GM12878 (cell line): Measurements from ENCODE around the gene CETN1. TPM values are rescaled to one million over a fixed set of nuclear protein-coding genes. Genes with fewer than 3 reads are reported as not detected.

Source experiments
- ATAC-seq: fragments of 200-7000 bp; cut with Tn5 transposase; 3 replicates; pipeline ENCODE4 v1.9.1; 2020; ENCODE audit warnings: mild to moderate bottlenecking, moderate library complexity
- BruUV-seq: library from RNA; stranded (reverse); fragments of 400-500 nt; replicated peaks from 2 replicates; lab custom pipeline; 2021; lab: Mats Ljungman, UMichigan
- CTCF ChIA-PET: fragments of 300-600 bp; sonication (Branson Sonifier 250); formaldehyde crosslinking; extraction: SDS; loops from one replicate; lab custom pipeline; 2021; ENCODE audit warnings: inconsistent platforms; lab: Yijun Ruan, JAX
- POLR2A ChIA-PET: fragments of 350-600 bp; formaldehyde crosslinking; extraction: SDS; loops from one replicate; lab custom pipeline; 2021; ENCODE audit warnings: inconsistent platforms; lab: Charles Lee
- RAD21 ChIA-PET: fragments of 300-600 bp; sonication (Branson Sonifier 250); formaldehyde crosslinking; loops from one replicate; lab custom pipeline; 2023; ENCODE audit warnings: antibody characterized with exemption; ENCODE audit not compliant: unreplicated experiment; lab: Charles Lee
- SMC1A ChIA-PET: fragments of 300-600 bp; sonication (Branson Sonifier 250); formaldehyde crosslinking; loops from one replicate; lab custom pipeline; 2023; ENCODE audit not compliant: unreplicated experiment, uncharacterized antibody; lab: Charles Lee
- DNase-seq: peaks from one replicate; pipeline ENCODE4 v3.0.0-alpha.2; 2011; ENCODE audit warnings: low read depth, low spot score
- FAIRE-seq: peaks from 3 replicates; lab custom pipeline; 2011; peaks lifted over from hg19 to GRCh38; lab: Jason Lieb, UNC
- H2AFZ ChIP-seq: 2 replicates; pipeline ENCODE4 v1.6.0; 2011; ENCODE audit warnings: low read depth, low read length, control low read depth; ENCODE audit not compliant: control insufficient read depth
- H3K27ac ChIP-seq: 2 replicates; pipeline ENCODE4 v1.5.1; 2011; ENCODE audit warnings: control low read depth; ENCODE audit not compliant: control insufficient read depth, insufficient read depth
- H3K27me3 ChIP-seq, 2 experiments: replicated peaks in 1 of 2; 2 replicates each; pipeline versions ENCODE4 v1.6.0 to v1.6.1; 2011; ENCODE audit warnings: low read length in 1 of 2; ENCODE audit not compliant: control insufficient read depth in 2 of 2, insufficient read depth in 2 of 2
- H3K36me3 ChIP-seq, 2 experiments: 2 replicates each; pipeline ENCODE4 v1.5.1; 2011; ENCODE audit warnings: low read length in 1 of 2; ENCODE audit not compliant: control insufficient read depth in 2 of 2, insufficient read depth in 2 of 2
- H3K4me1 ChIP-seq: 2 replicates; pipeline ENCODE4 v1.6.1; 2011; ENCODE audit warnings: mild to moderate bottlenecking, low read length, moderate library complexity, mixed read lengths; ENCODE audit not compliant: control insufficient read depth, insufficient read depth
- H3K4me2 ChIP-seq: 2 replicates; pipeline ENCODE4 v1.6.0; 2011; ENCODE audit warnings: control low read depth; ENCODE audit not compliant: control insufficient read depth, insufficient read depth
- H3K4me3 ChIP-seq: fragments of 200-600 bp; sonication (generic); 2 replicates; pipeline ENCODE4 v1.5.1; 2016
- H3K79me2 ChIP-seq: 2 replicates; pipeline ENCODE4 v1.6.0; 2011; ENCODE audit warnings: low read length; ENCODE audit not compliant: control insufficient read depth, insufficient read depth
- H3K9ac ChIP-seq: 2 replicates; pipeline ENCODE4 v1.8.0; 2011; ENCODE audit warnings: low read length, control low read depth, mixed read lengths; ENCODE audit not compliant: control insufficient read depth, insufficient read depth
- H3K9me3 ChIP-seq: replicated peaks from 3 replicates; pipeline ENCODE4 v1.5.1; 2011; ENCODE audit warnings: mild to moderate bottlenecking, low read length; ENCODE audit not compliant: control insufficient read depth, insufficient read depth
- H4K20me1 ChIP-seq: 2 replicates; pipeline ENCODE4 v1.6.0; 2011; ENCODE audit not compliant: control insufficient read depth, insufficient read depth
- CBX3 ChIP-seq: fragments of 200-600 bp; sonication (generic); IDR thresholded peaks from 2 replicates; pipeline ENCODE4 v1.6.1; 2016; ENCODE audit warnings: low read depth, borderline replicate concordance
- ELK1 ChIP-seq: IDR thresholded peaks from 2 replicates; pipeline ENCODE4 v1.6.1; 2012; ENCODE audit warnings: low read depth, low read length, improper control_type of control experiment
- FOXM1 ChIP-seq: IDR thresholded peaks from 2 replicates; pipeline ENCODE4 v1.6.1; 2012; ENCODE audit warnings: low read depth, mild to moderate bottlenecking, inconsistent platforms, low read length, moderate library complexity
- JUND ChIP-seq: IDR thresholded peaks from 2 replicates; pipeline ENCODE4 v1.6.1; 2012; ENCODE audit warnings: low read depth, mild to moderate bottlenecking, low read length, improper control_type of control experiment, moderate library complexity
- MXI1 ChIP-seq: fragments of 150-350 bp; IDR thresholded peaks from 2 replicates; pipeline ENCODE4 v1.6.1; 2011; ENCODE audit warnings: low read depth, mild to moderate bottlenecking, inconsistent platforms, low read length, improper control_type of control experiment
- NRF1 ChIP-seq: conservative IDR thresholded peaks from 2 replicates; pipeline ENCODE4 v1.6.1; 2011; ENCODE audit warnings: mild to moderate bottlenecking, low read depth, low read length, improper control_type of control experiment
- POLR2AphosphoS2 ChIP-seq: IDR thresholded peaks from 2 replicates; pipeline ENCODE4 v1.6.1; 2011; ENCODE audit warnings: low read depth, mild to moderate bottlenecking, low read length, improper control_type of control experiment, moderate library complexity
- RUNX3 ChIP-seq: IDR thresholded peaks from 2 replicates; pipeline ENCODE4 v1.6.1; 2012; ENCODE audit warnings: low read length, inconsistent platforms
- TCF12 ChIP-seq: IDR thresholded peaks from 2 replicates; pipeline ENCODE4 v1.6.1; 2011; ENCODE audit warnings: low read depth, mild to moderate bottlenecking, low read length
- TCF3 ChIP-seq: IDR thresholded peaks from 2 replicates; pipeline ENCODE4 v1.6.1; 2012; ENCODE audit warnings: low read depth, mild to moderate bottlenecking, low read length, borderline replicate concordance; ENCODE audit not compliant: insufficient read depth
- ZBED1 ChIP-seq: IDR thresholded peaks from 2 replicates; pipeline ENCODE4 v1.6.1; 2016; ENCODE audit warnings: borderline replicate concordance
- ZNF622 ChIP-seq: fragments of 450-650 bp; IDR thresholded peaks from 2 replicates; pipeline ENCODE4 v1.6.1; 2017; ENCODE audit warnings: mild to moderate bottlenecking, inconsistent platforms
- ZZZ3 ChIP-seq: IDR thresholded peaks from 2 replicates; pipeline ENCODE4 v1.6.1; 2011; ENCODE audit warnings: low read depth; ENCODE audit not compliant: control insufficient read depth, insufficient read length
- WGBS: methylation state at CpG from one replicate; pipeline ENCODE4 v1.1.6; 2016; ENCODE audit warnings: low lambda C conversion rate; ENCODE audit not compliant: insufficient replicate concordance, insufficient coverage; ENCODE audit errors: missing lambda C conversion rate; 5-methylcytosine and 5-hydroxymethylcytosine counted together
- in situ Hi-C: fragments of 300-500 bp; cut with MboI; formaldehyde crosslinking; loops from 9 replicates; pipeline ENCODE4 v1.14.3; 2018; ENCODE audit warnings: mixed read lengths
- intact Hi-C: fragments of 100-400 bp; cut with micrococcal nuclease; formaldehyde crosslinking; loops from one replicate; pipeline ENCODE4 v1.14.2; 2022; ENCODE audit not compliant: unreplicated experiment
- polyA plus RNA-seq, 11 experiments: library from polyadenylated mRNA; depleted of rRNA in 4 of 11; unstranded in 6 of 11; stranded (reverse) in 5 of 11; fragments of >200 nt; fragmentation: Nextera tagmentation in 4 of 11; fragmentation: Illumina TruSeq in 1 of 11; extraction: Ambion mirVana in 4 of 11; extraction: Trizol in 1 of 11; gene quantifications; 1 replicate in 1 of 11; 2 replicates in 10 of 11; pipeline versions ENCODE4 v1.2.1 to v1.2.3, GENCODE V29; 2011 to 2016; ENCODE audit warnings: inconsistent platforms in 2 of 11, missing spikeins in 2 of 11, low read depth in 1 of 11
- total RNA-seq, 4 experiments: library from RNA; depleted of rRNA in 3 of 4; stranded (reverse); fragments of >200 nt in 3 of 4; fragmentation: Illumina TruSeq in 1 of 4; extraction: Trizol in 1 of 4; gene quantifications; 2 replicates each; pipeline versions ENCODE4 v1.2.1 to v1.2.3, GENCODE V29; 2013 to 2021
- TF ChIP-seq, protein P1 (sequence below): fragments of 450-650 bp; IDR thresholded peaks from 2 replicates; pipeline ENCODE4 v1.6.1; 2018; ENCODE audit warnings: mild to moderate bottlenecking, low read depth, moderate library complexity; ENCODE audit not compliant: partially characterized antibody
- TF ChIP-seq, protein P2 (sequence below): fragments of 450-650 bp; formaldehyde crosslinking; IDR thresholded peaks from 2 replicates; pipeline ENCODE4 v1.5.0; 2022; ENCODE audit warnings: mild to moderate bottlenecking, missing genetic modification characterization
- TF ChIP-seq, protein P3 (sequence below): IDR thresholded peaks from 2 replicates; pipeline ENCODE4 v1.6.1; 2011; ENCODE audit warnings: borderline replicate concordance, low read depth, mild to moderate bottlenecking, moderate library complexity, mixed read lengths, low read length; ENCODE audit not compliant: insufficient read depth; ENCODE audit errors: extremely low read length

Gene CETN1
- total and polyA plus RNA-seq, 10 of the 15 experiments (the other 5 are each of a cell fraction or from before 2014, with no cell fraction given) = not detected

GRCh38 chr18:543447-544078 lies 36.6 kb upstream of the CETN1 start:
- SMC1A ChIA-PET = no interaction called here
- no peak overlapping the region for H3K9ac ChIP-seq
- intact Hi-C loops = no loop called here
- no peak overlapping the region for H3K27ac ChIP-seq
- DNase-seq = no peak
- ATAC-seq = no peak
- no peaks in the 10 kb centered on the region for H3K36me3 ChIP-seq
- POLR2A ChIA-PET = no interaction called here
- no peaks in the 10 kb centered on the region for H4K20me1 ChIP-seq
- BruUV-seq = no TSS peak
- H3K4me3 ChIP-seq = no peak overlapping the region
- 30% methylated on average over 4 of the region's 4 CpGs for WGBS
- no peak overlapping the region for H3K4me2 ChIP-seq
- H3K27me3 ChIP-seq = no peaks in the 10 kb centered on the region
- H2AFZ ChIP-seq = no peak overlapping the region
- CTCF ChIA-PET = interaction anchor here (0.6 to 1.6 kb wide), 2 partner anchors 26 to 228 kb away, joined by 3 to 4 read pairs; no protein-coding TSS in a partner anchor
- no peaks in the 10 kb centered on the region for H3K79me2 ChIP-seq
- RAD21 ChIA-PET = no interaction called here
- no peak for FAIRE-seq
- in situ Hi-C loops = no loop called here
- no peaks in the 10 kb centered on the region for H3K4me1 ChIP-seq
- no peaks in the 10 kb centered on the region for H3K9me3 ChIP-seq
- no peak for TF ChIP-seq TCF12
- TF ChIP-seq, protein P1, sequence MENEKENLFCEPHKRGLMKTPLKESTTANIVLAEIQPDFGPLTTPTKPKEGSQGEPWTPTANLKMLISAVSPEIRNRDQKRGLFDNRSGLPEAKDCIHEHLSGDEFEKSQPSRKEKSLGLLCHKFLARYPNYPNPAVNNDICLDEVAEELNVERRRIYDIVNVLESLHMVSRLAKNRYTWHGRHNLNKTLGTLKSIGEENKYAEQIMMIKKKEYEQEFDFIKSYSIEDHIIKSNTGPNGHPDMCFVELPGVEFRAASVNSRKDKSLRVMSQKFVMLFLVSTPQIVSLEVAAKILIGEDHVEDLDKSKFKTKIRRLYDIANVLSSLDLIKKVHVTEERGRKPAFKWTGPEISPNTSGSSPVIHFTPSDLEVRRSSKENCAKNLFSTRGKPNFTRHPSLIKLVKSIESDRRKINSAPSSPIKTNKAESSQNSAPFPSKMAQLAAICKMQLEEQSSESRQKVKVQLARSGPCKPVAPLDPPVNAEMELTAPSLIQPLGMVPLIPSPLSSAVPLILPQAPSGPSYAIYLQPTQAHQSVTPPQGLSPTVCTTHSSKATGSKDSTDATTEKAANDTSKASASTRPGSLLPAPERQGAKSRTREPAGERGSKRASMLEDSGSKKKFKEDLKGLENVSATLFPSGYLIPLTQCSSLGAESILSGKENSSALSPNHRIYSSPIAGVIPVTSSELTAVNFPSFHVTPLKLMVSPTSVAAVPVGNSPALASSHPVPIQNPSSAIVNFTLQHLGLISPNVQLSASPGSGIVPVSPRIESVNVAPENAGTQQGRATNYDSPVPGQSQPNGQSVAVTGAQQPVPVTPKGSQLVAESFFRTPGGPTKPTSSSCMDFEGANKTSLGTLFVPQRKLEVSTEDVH = no peak
- no peak for TF ChIP-seq POLR2AphosphoS2
- TF ChIP-seq RUNX3 = no peak
- TF ChIP-seq ELK1 = no peak
- no peak for TF ChIP-seq CBX3
- TF ChIP-seq JUND = no peak
- TF ChIP-seq ZBED1 = no peak
- TF ChIP-seq FOXM1 = no peak
- no peak for TF ChIP-seq ZNF622
- no peak for TF ChIP-seq ZZZ3
- no peak for TF ChIP-seq NRF1
- TF ChIP-seq MXI1 = no peak
- TF ChIP-seq, protein P2, sequence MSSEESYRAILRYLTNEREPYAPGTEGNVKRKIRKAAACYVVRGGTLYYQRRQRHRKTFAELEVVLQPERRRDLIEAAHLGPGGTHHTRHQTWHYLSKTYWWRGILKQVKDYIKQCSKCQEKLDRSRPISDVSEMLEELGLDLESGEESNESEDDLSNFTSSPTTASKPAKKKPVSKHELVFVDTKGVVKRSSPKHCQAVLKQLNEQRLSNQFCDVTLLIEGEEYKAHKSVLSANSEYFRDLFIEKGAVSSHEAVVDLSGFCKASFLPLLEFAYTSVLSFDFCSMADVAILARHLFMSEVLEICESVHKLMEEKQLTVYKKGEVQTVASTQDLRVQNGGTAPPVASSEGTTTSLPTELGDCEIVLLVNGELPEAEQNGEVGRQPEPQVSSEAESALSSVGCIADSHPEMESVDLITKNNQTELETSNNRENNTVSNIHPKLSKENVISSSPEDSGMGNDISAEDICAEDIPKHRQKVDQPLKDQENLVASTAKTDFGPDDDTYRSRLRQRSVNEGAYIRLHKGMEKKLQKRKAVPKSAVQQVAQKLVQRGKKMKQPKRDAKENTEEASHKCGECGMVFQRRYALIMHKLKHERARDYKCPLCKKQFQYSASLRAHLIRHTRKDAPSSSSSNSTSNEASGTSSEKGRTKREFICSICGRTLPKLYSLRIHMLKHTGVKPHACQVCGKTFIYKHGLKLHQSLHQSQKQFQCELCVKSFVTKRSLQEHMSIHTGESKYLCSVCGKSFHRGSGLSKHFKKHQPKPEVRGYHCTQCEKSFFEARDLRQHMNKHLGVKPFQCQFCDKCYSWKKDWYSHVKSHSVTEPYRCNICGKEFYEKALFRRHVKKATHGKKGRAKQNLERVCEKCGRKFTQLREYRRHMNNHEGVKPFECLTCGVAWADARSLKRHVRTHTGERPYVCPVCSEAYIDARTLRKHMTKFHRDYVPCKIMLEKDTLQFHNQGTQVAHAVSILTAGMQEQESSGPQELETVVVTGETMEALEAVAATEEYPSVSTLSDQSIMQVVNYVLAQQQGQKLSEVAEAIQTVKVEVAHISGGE (CRISPR knock-in tag) = no peak
- TF ChIP-seq, protein P3, sequence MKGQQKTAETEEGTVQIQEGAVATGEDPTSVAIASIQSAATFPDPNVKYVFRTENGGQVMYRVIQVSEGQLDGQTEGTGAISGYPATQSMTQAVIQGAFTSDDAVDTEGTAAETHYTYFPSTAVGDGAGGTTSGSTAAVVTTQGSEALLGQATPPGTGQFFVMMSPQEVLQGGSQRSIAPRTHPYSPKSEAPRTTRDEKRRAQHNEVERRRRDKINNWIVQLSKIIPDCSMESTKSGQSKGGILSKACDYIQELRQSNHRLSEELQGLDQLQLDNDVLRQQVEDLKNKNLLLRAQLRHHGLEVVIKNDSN = no peak
- no peak for TF ChIP-seq TCF3
